ENCODE results near the gene RELB. TPM values are rescaled to one million over a fixed set of nuclear protein-coding genes. Genes with fewer than 3 reads are reported as not detected.
"Not testable (repeated sequence)": the region's sequence is repeated elsewhere in the genome, so short reads cannot be mapped to it uniquely, and the experiment has no call there.

RELB gene
- total RNA-seq, 1 donor from 2014 or later = 17.5 TPM

GRCh38 chr19:44993526-44993925 lies 7.7 kb upstream of the RELB start:
- Histone ChIP-seq H3K27me3 (no peaks in the 10 kb centered on the region), H3K36me3 (peaks cover 36% of the 10 kb centered on the region), H3K9me3 (no peaks in the 10 kb centered on the region), H3K4me1 (no peaks in the 10 kb centered on the region), H3K4me3 (no peak overlapping the region), H3K27ac (no peak overlapping the region)
- TF ChIP-seq, protein P1, sequence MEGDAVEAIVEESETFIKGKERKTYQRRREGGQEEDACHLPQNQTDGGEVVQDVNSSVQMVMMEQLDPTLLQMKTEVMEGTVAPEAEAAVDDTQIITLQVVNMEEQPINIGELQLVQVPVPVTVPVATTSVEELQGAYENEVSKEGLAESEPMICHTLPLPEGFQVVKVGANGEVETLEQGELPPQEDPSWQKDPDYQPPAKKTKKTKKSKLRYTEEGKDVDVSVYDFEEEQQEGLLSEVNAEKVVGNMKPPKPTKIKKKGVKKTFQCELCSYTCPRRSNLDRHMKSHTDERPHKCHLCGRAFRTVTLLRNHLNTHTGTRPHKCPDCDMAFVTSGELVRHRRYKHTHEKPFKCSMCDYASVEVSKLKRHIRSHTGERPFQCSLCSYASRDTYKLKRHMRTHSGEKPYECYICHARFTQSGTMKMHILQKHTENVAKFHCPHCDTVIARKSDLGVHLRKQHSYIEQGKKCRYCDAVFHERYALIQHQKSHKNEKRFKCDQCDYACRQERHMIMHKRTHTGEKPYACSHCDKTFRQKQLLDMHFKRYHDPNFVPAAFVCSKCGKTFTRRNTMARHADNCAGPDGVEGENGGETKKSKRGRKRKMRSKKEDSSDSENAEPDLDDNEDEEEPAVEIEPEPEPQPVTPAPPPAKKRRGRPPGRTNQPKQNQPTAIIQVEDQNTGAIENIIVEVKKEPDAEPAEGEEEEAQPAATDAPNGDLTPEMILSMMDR (IDR thresholded peaks at IDR 0.05) = no peak
- no peak for DNase-seq
- no peak for ATAC-seq
- intact Hi-C loops (cut with DNase I) = no loop called here

DNA sequence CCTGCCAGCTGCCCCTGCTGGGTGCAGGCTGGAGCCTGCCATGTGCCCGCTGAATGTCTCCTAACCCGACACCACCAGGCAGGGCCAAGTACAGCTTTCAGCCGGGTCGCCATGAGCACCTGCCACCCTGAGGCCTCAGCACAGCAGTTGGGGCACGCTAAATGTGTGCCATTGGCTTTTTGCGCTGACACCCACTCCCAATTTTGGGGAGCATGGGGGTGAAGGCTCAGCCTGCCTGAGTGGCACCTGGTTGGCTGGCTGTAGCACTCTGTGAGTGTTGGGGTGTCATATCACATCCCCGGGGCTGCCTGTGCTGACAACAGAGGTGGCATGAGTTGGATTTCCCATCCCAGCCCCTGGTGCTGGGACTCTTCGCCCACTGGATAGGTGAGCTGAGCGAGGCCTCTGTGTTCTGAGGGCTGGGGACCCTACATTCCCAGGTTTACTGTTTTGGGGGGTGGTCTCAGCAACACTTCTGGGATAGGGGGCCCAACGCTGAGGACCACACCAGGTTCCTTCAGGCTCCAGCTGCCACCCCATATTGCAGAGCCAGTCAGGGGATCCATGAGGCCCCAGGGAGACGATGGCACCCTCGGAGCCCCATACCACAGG lies 7.2 kb upstream of the RELB start:
- Histone ChIP-seq H3K36me3 (peaks cover 31% of the 10 kb centered on the region), H3K27ac (no peak overlapping the region), H3K4me3 (no peak overlapping the region), H3K27me3 (no peaks in the 10 kb centered on the region), H3K9me3 (no peaks in the 10 kb centered on the region), H3K4me1 (no peaks in the 10 kb centered on the region)
- ATAC-seq = no peak
- intact Hi-C loops (cut with DNase I) = no loop called here
- TF ChIP-seq, protein P1 (IDR thresholded peaks at IDR 0.05) = no peak
- DNase-seq = no peak

GRCh38 chr19:44998025-44998424 lies 3.2 kb upstream of the RELB start:
- ATAC-seq (no peak), DNase-seq (no peak)
- Histone ChIP-seq H3K36me3 (no peaks in the 10 kb centered on the region), H3K27ac (no peak overlapping the region), H3K9me3 (no peaks in the 10 kb centered on the region), H3K4me1 (peaks cover 10% of the 10 kb centered on the region), H3K4me3 (no peak overlapping the region), H3K27me3 (no peaks in the 10 kb centered on the region)
- intact Hi-C loops (cut with DNase I) = no loop called here
- TF ChIP-seq, protein P1 (IDR thresholded peaks at IDR 0.05) = no peak

DNA sequence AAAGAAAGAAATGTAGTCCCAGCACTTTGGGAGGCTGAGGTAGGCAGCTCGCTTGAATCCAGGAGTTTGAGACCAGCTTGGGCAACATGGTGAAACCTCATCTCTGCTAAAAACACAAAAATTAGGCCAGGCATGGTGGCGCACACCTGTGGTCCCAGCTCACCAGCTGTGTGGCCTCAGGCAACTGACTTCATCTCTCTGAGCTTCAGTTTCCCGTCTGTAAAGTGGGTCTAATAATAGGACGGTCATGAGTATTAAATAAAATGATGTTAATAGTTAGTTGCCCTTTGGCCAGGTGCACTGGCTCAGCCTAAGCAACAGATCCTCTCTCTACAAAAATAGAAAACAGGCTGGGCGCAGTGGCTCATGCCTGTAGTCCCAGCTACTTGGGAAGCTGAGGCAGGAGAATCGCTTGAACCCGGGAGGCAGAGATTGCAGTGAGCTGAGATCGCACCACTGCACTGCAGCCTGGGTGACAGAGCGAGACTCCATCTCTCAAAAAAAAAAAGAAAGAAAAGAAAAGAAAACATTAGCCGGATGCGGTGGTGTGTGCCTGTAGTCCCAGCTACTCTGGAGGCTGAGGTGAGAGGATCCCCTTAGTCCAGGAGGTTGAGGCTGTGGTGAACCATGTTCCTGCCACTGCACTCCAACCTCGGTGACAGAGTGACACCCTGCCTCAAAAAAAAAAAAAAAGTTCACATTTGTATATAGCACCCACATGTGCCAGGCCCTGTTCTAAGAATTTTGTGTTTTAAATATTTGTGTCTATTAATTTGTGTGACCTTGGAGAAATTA lies 1.9 kb upstream of the RELB start:
- DNase-seq; H3K27me3 ChIP-seq; H3K27ac ChIP-seq; H3K4me3 ChIP-seq; H3K4me1 ChIP-seq; intact Hi-C loops (cut with DNase I); H3K9me3 ChIP-seq; ATAC-seq; H3K36me3 ChIP-seq: not testable (repeated sequence)

- H3K4me1 ChIP-seq; H3K36me3 ChIP-seq; H3K9me3 ChIP-seq; intact Hi-C loops (cut with DNase I); DNase-seq; ATAC-seq; H3K27me3 ChIP-seq: not testable (repeated sequence)
- Histone ChIP-seq H3K4me3 (peak overlapping the region; percentile 76), H3K27ac (peak overlapping the region; percentile 24)
Observed at GRCh38 chr19:45000665-45001064, 599 bp upstream of the RELB start.

DNA sequence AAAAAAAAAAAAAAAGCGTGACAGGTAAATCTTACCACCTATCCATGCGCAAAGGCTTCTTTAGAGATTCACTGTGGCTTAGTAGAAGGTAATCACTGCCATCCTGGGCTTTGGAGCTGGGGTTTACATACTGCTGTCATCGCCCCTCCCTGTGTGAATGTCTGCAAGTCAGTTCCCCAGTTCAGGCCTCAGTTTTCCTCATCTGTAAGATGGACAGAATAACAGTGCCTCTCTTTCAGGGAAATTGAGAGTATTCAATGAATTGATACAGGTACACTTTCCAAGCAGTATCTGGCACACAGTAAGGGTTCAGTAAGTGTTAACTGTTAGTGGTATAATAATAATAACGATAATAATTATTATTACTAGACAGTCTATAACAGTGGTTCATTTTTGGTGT lies 2.2 kb downstream of the RELB start:
- intact Hi-C loops (cut with DNase I) = no loop called here
- H3K4me3 ChIP-seq = no peak overlapping the region
- no peak for DNase-seq
- no peak overlapping the region for H3K27ac ChIP-seq
- no peaks in the 10 kb centered on the region for H3K9me3 ChIP-seq
- ATAC-seq = no peak
- H3K4me1 ChIP-seq = peaks cover 10% of the 10 kb centered on the region
- H3K27me3 ChIP-seq = no peaks in the 10 kb centered on the region
- TF ChIP-seq, protein P1 (IDR thresholded peaks at IDR 0.05) = no peak
- H3K36me3 ChIP-seq = peaks cover 9% of the 10 kb centered on the region

Measured in upper lobe of right lung (tissue), 1 donor.